Right forelimb (tissue), 1 donor: ENCODE measurements around the gene CA10.

Source experiments
- DNase-seq: peaks from one replicate; pipeline ENCODE4 v3.0.0-alpha.2; 2018

The CA10 gene

DNA sequence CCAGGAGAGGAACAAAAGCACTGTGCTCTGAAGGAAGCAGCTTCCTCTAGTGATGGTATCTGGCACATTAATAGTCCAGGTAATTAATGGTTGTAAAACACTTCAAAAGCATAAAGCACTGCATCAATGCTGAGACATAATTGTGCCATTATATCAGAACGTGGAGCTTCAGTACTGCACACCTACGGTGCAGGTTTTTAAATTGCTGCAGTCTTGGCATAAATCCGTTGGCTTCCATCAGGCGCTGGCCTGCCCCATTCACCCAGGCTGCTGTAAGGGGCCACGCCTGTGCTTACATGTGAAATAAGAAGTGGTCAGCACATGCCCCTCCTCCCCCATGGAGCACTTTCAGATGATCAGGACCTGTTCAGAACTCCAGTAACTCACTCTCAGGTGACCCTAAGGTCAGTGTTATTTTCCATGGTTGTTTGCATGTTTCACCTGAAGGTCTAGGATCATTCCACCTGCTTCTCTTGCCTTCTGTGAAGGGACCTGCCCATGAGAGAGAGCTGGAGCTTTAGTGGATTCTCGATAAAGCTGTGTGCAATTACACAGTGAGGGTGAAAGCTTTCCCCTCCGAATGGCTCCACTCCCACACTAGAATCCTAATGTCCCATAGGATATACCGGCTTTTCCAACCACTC, 345.3 kb downstream of the CA10 start:
- DNase-seq = no peak

DNA sequence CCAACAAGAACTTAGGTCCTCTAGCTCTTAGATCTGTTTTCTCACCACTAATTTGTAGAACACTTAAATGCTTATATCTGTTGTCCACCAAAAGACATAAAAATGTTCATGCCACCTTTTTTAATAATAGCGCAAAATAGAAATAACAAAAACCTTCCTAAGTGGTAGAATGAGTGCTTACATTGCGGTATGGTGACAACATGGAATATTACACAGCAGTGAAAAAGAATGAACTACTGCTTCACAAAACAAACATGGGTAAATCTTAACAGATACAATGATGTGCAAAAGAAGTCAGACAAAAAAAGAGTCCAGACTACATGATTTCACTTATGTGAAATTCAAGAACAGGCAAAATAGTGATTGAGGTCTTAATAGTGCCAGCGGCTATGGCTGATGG, 351.1 kb downstream of the CA10 start:
- DNase-seq = no peak

DNA sequence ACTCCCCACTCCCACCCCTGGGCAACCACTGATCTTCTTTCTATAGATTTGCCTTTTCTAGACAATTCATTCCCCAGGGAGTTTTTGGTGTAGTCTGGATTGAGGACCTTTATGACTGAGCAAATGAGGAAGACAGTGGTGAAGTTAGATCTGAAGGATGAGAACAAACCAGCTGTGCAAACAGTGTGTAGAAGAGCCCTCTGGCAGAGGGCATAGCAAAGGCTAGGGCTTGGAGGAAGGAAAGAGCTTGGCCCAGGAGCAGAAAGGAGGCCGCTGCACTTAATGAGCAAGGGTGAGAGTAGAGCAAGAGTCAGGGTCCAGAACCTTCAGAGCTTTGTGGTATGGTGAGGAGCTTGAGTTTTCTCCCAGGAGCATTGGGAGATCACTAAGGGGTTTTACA, 352.7 kb downstream of the CA10 start:
- no peak for DNase-seq

DNA sequence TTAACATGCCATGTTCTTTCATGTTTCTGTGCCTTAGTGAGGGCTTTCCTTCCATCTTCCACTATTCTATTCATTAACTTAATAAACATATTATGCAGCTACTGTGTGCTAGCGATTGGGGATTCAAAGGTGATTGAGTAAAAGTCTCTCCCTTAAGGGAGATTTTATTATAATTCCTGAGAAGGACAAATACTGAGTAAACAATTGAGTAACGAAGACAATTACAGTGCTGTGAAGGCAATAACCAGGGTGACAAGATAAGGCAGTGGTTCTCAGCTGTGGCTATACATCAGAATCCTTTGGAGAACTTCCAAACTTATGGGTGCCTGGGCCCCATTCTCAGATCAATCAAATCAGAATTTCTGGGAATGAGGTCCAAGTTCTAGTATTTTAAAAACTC, 353.3 kb downstream of the CA10 start:
- DNase-seq = no peak

DNA sequence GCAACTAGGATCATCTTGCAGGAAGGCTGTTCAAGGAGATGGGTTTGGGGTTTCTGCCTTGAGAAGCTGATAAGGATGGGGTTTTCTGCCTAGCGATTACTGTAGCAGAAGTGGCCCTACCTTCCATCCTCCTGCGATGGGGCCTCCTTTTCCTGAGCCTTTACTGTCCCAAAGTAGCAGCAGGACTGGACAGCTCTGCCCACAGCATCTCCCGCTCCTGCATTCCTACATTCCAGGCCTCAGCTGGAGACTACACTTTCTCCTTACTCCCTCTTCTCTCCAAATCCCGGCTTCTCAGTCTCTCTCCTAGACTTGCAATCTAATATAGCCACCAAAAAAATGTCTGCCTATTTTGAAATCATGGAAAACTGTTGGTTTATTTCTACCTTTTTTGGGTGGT, 355.4 kb downstream of the CA10 start:
- no peak for DNase-seq

DNA sequence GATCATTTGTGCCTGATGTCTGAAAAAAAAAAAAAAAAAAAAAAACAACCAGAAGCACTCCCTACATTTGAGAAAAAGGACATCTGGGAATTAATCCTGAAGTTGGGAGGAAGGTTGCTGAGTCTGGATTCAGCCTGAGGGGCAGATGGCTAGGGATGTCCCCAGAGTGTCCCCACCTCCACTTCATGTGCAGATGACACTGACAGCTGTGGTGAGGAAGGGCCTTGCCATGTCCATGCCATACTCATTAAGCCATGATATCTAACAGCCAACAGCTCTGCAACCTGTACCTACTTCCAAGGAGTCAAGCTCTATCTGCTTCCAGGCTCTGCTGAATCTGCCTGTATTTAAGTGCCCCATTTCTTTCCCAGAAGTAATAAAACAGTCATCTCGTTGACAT, 356.0 kb downstream of the CA10 start:
- DNase-seq = no peak

DNA sequence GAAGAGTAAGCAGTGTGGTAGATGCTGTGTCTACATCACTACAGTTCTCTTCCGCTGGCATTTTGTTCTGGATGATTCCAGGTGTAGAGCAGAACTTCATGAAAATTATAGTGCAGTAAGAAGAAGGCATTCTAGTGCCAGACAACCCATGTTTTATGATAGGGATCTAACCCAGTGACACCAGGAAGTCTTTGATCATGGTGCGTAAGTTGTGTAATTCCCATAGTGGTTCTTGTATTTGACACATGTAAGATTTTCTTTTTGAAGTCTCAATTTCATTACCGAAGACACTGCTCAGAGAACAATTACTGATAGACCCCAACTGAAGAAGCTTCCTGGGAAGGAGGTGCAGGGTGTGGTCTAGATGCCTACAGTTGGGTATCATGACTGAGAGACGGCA, 356.9 kb downstream of the CA10 start:
- no peak for DNase-seq

DNA sequence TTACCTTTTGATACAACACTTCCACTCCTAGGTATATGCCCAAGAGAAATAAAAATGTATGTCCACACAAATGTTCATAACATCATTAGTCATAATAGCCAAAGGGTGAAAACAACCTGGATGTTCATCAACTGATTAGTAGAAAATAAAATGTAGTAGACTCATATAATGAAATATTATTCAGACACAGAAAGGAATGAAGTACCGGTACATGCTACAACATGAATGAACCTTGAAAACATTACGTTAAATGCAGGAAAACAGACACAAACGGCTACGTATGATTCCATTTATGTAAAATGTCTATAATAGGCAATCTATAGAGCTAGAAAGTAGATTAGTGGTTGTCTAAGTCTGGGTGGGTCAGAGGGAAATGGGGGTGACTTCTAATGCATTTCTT, 358.5 kb downstream of the CA10 start:
- no peak for DNase-seq

DNA sequence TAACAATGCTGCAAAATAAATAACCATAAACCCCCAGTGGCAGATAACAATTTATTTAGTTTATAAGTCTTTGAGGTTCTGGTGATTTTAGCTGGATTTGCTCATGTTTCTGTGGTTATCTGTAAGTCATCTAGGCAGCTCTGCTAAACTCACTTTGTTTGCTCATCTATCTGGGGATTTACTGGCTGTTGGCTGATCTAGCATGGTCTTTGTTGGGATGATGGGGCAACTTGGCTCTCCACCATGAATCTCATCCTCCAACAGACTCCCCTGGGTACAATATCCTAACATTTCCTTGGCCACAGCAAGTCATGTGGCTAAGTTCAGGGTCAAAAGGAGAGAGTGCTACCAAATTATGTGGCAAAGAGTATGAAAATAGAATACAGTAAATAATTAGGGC, 359.3 kb downstream of the CA10 start:
- DNase-seq = no peak

DNA sequence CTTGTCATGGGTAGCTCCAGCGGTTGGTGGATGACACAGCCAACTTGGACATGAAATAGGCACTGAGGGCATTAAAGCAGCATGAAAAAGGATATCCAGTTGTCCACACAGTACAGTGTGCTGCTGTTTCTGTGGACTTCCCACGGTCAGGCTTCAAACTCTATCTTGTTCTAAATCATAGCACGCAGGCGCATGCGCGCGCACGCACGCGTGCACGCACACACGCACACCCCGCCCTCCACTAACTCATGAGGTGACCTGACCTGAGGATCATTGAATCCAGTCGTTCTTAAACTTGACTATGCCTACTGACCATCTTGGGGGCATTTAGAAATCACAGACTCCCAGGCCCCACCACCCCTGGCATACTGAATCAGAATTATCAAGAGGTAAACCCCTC, 361.4 kb downstream of the CA10 start:
- no peak for DNase-seq

DNA sequence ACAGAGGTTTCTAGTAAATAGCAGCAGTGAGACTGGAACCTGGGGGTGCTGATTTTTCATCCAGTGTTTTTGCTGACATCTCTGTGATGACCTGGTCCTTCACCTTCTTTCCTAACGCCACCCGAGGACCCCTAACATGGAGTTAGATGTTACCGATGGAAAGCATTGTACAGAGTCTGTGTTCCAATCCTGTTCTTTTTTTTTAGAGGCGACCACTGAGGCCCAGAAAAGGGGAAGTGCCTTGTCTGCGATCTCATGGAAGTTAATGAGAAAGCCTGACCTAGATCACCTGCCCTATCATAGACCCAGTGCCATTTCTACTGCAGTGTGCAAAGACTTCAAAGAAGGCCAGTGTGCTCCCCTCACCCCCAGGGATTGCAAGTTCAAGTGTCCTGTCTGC, 362.5 kb downstream of the CA10 start:
- no peak for DNase-seq

DNA sequence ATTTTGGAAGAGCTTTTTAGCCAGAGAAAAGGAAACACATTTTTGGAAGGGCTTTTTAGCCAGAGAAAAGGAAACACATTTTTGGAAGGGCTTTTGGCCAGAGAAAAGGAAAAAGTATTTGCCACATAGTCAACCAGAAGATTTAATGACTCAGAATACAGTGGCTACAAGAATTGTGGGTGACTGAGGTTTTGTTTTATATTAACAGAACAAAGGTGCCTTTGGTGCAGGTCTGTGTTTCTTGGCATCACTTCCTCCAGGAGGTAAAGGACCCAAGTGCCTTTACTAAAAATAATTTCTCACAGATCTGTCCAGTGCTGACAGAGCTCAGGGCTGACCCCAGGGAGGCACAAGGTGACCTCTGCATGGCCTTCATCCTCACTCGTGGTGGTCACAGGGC, 363.1 kb downstream of the CA10 start:
- no peak for DNase-seq

DNA sequence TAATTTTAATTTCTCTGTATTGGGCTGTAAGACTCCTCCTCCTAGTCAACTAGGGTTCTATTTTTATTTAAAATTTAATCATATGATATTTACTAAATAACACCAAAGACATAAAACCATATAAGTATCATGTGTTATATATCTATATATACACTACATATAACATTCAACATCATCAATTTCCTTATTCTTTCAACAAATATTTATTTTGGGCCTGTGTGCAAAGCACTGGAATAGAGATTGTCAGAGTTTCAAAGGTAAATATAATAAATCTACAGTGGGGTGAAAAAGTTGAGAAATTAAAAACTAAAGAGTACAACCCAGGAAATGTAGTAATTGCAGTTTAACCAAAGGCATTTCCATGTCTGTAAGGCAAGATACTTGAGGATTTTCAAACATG, 364.0 kb downstream of the CA10 start:
- no peak for DNase-seq

DNA sequence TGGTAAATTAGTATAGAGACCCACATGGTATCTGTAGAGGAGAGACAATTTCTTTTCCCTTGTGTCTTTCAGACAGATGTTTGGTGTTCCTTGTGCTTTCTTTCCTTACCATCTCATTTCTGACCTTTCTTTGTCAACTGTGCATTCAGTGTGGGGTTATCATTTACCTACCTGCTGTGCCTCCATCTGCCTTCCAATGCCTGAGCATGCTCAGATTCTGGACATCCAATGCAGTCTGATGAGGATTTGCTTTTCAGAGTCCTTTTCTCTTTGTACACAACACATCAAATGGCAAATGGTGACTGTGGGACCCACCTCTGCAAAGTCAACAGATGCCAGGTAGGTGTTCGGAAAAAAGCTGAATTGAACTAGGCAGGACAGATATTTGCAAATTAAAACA, 364.8 kb downstream of the CA10 start:
- DNase-seq = no peak

DNA sequence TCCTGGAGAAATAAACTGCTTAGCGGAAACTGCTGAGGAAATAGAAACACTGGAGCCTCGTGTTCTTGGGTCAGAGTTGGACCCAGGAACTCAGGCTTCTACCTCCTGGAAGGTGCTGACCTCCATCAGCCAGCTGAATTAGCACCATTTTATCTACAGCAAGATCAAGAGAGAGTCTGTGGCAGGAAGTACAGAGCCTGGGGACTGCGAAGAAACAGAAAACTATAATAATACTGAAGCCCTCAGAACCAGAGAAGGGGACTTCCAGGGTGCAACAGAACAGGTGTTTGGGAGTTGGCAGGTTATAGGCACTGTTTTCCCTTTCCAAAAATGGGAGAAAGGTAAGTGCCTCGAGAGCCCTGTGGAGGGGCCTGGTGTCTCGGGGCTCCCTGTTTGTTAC, 379.7 kb downstream of the CA10 start:
- DNase-seq = no peak

DNA sequence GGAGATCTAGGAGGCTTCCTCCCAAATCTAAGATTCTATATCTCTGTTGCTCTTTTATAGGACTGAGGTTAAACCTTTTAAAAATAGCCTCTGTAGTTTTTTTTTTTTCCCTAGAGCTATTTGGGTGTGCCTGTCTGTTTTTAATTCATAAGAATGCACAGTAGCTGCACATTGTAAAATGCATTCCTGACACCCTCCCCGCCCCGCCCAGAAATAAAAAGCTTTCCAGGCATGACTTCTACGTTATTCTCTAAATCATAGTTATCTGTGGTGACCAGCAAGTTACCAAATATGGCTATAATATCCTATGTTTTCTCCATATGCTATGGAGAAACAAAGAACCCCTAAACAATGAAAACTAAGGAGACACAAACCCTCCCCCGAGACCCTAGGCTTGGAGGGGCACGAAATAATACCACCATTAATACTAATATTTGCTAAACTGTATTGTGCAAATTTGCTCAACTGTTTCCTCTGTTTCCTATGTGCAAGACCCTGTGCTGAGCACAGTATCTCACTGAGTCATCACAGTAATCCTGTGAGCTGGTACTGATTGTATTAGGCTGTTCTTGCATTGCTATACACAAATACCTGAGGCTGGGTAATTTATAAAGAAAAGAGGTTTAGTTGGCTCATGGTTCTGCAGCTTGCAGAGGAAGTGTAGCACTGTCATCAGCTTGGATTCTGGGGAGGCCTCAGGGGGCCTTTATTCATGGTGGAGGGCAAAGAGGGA, 388.3 kb downstream of the CA10 start:
- no peak for DNase-seq

DNA sequence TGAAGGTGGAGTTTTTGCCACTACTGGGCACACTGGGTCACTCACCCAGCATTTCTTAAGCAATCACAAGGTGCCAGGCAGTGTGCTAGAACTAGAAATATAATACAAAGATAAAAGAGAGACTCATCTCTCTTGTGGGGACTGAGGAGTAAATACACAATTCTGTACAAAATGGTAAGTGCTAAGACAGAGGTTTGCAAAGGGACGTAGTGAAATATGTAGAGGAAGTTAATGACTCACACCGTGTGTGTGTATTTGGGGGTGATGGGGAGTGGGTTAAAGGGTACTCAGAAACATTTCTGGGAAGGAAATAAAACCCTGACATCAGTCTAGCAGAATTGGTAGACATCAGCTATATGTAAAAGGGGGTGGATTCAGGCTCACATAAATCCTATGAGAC, 389.3 kb downstream of the CA10 start:
- no peak for DNase-seq

DNA sequence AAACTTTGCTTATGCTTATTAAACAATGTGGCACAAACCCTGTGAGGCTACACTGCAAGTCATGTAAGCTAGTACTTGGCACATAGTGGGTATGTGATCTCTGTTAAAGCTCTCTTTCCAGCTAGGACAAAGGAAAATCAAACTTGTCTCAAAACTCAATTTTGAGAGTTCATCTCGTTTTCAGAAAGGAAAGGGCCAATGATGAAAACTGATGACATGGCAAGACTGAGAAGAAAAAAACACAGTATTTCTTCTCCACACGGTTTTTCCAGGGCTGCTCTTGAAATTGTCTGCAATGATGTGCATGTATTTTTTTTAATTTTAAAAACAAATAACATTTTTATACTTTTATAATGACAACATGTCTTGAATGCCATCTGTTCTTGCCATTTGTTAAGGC, 389.8 kb downstream of the CA10 start:
- DNase-seq = no peak

DNA sequence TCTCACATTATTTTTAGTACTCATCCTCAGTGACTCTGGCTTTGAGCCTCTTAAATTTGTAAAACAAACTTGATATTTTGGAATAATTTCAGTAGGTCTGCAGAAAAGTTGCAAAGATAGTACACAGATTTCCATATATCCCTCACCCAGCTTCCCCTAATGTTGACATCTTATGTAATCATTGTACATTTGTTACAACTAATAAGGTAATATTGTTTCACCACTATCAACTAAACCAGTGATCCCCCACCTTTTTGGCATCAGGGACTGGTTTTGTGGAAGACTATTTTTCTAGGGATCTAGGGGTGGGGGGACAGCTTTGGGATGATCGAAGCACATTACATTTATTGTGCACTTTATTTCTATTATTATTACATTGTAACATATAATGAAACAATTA, 391.2 kb downstream of the CA10 start:
- DNase-seq = no peak

DNA sequence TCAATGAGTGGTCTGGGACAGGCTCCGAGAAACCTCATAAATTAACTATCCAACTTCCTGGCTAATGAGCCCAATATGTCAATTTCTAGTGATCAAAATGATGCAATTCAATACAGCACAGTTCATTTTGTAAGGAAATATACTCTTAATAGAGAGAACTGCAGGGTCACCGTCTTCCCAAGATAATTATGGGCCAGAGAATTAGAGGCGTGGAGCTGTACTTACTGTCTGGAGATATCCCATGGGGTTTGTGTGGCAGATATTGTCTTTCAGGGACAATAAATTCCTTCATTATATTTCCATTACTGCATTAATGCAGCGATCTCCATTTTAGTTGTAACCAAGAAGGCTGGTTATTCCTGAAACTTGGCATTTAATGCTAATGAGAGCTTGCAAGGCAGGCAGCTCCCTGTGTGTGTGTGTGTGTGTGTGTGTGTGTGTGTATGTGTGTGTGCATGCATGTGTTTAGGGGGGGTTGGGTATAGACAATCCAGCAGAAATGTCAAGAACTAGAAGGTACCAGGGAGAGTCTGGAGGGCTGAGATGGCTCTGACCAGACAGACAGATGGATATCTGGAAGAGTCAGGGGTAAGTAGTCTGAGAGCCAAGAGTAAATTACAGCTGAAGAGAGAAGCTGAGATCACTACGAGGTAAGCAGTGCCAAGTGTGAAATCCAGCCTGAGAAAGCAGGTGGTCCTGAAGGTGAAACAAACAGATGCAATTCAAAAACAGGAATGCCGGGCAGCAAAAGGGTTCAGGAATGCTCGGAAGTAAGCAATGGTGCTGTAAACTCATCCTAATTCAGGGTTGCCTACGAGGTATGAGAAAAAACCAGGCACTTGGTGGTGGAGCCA, 393.0 kb downstream of the CA10 start:
- no peak for DNase-seq

DNA sequence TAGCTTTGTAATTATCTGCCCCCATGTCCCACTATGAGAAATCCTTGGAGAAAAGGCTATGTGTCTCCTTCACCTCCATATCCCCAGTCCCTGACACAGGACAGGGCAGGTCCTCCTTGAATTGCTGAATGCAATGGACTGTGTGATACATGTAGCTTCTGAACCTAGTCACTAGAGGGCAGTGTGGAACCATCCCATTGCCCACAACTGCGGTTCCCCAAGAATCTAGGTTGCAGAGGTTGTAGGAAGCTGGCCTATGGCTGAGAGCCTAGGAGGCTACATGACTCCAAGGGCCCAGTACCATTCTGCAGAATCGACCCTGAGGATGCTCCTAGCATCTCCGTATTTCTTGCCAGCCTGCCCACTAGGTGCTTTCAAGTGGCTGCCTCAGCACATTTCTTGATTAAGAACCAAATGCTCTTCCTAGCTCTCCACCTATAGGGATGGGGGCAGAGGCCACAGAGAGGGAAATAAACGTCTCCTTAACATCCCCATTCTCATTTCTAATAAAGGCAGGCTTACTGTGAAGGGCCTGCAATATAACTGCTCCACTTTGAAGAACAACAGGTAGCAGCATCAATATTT, 394.0 kb downstream of the CA10 start:
- peak; percentile 71 for DNase-seq

DNA sequence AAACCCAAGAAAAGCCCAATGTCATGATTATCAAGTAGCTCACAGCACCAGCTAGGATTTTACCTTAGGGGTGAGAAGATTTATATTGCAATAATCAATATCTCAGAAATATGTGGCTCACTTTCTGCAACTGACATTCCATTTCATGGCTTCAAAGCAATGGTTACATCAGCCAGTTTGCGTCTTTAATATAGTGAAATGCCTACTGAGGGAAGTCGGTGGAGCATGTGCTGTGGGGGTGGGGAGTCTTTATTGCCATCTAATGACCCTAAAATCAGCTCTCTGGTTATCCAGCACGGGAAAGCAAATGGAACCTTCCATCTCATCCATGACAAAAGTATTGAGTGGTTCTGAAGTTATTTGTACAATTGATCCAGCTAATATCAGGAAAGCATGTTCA, 395.5 kb downstream of the CA10 start:
- DNase-seq = no peak

DNA sequence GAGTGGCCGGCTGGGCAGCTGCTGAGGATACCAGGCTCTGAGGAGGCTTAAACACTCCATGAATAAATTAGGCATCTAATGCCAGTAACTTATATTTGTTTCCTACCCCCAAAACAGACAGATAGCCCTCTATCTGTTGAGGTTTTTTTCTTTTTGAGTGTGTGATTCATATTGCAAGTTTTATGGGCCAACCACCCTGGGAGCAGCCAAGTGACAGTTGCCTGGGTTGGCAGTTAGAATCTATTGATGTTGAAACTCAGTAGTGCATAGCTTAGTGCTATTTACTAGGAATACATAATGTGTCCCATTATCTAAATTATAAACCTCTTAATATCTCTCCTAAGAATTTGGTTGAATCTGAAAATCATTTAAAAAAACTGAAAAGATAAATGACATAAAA, 397.4 kb downstream of the CA10 start:
- DNase-seq = no peak

DNA sequence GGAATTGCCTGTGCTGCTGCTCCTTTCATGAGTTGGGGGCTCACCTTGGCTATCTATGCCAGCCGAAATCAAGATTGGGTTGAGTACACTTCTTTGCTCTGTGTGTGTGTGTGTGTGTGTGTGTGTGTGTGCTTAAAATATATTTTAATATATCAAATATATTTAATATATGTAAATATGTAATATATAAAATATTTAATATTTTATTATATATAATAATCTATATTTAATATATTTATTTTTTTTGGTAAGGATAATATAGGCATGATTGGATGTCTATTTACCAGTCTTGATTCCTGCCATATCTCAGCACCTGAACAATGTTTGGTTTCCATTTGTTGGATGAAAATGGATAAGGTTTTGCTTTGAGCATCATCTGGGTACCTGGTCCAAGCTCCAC, 399.3 kb downstream of the CA10 start:
- no peak for DNase-seq
